ENCODE measurements around the gene FBXO42.

GRCh38 chr1:16394977-16395376, 42.7 kb upstream of the FBXO42 start:
- TF ChIP-seq POLR2A (IDR thresholded peaks at IDR 0.05): no peak
- no peak for TF ChIP-seq CTCF (IDR thresholded peaks at IDR 0.05)

All from breast epithelium (tissue), 3 donors.